GM18873 (cell line): Measurements from ENCODE around the gene GAB2.
"Not testable (repeated sequence)": the region's sequence is repeated elsewhere in the genome, so short reads cannot be mapped to it uniquely, and the experiment has no call there.

Experiments
- ATAC-seq: cut with Tn5 transposase; IDR thresholded peaks from one replicate; pipeline ENCODE4 v1.9.1; 2021; ENCODE audit warnings: mild to moderate bottlenecking, moderate library complexity, moderate number of reproducible peaks; ENCODE audit not compliant: unreplicated experiment, low FRiP score

The GAB2 gene, protein sequence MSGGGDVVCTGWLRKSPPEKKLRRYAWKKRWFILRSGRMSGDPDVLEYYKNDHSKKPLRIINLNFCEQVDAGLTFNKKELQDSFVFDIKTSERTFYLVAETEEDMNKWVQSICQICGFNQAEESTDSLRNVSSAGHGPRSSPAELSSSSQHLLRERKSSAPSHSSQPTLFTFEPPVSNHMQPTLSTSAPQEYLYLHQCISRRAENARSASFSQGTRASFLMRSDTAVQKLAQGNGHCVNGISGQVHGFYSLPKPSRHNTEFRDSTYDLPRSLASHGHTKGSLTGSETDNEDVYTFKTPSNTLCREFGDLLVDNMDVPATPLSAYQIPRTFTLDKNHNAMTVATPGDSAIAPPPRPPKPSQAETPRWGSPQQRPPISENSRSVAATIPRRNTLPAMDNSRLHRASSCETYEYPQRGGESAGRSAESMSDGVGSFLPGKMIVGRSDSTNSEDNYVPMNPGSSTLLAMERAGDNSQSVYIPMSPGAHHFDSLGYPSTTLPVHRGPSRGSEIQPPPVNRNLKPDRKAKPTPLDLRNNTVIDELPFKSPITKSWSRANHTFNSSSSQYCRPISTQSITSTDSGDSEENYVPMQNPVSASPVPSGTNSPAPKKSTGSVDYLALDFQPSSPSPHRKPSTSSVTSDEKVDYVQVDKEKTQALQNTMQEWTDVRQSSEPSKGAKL

DNA sequence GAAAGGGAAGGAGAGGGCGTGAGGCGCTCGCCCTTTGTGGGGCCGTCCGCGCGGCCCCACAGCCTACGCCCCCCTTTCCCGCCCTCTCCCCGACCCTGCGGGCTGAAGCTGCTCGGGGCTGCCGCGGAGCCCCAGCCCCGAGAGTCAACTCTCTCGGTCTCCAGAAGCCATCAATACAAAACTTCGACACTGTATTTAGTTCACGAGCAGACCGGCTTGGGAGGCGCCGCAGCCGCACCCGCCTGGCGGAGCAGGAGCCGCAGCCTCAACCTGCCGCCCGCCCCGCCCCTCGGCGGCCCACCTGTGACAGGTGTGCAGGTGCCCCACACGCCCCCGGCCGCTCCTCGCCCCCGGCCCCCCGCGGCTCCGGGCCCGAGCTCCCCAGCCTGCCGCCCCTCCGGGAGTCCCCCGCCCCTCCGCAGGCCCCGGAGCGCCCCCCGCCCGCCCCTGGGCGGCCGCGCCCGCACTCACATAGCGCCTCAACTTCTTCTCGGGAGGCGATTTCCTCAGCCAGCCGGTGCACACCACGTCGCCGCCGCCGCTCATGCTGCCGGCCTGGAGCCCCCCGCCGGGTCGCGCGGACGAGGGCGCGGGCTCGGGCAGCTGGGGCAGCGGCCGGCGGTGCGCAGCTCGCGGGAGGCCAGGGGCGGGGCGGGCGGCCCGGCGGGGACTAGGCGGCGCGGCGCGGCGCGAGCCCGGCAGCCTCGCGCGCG is at the start of gene GAB2:
TSS of gene GAB2 (minus strand) at position 646 of the 713 bp plus-strand sequence. CDS start at position 546, 100 bp downstream.
- no peak for ATAC-seq

DNA sequence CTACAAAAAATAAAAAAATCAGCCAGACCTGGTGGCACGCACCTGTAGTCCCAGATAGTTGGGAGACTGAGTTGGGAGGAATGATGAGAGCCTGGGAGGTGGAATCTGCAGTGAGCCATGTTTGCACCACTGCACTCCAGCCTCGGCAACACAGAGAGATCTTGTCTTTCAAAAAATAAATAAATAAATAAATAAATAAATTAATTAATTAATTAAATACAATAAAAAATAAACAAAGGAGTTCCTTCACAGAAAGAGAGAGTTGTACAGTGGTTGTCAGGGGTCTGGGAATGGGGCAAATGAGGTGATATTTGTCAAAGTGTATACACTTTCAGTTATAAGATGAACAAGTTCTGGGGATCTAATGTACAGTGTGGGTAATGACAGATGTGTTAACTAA is 49.8 kb upstream of the GAB2 start:
- no peak for ATAC-seq

- ATAC-seq, result peak; percentile 98
These were observed 47.7 kb upstream of the GAB2 start for GRCh38 chr11:78465169-78465942.

- not testable (repeated sequence) for ATAC-seq
These were observed 47.2 kb upstream of the GAB2 start for GRCh38 chr11:78464787-78465168.

DNA sequence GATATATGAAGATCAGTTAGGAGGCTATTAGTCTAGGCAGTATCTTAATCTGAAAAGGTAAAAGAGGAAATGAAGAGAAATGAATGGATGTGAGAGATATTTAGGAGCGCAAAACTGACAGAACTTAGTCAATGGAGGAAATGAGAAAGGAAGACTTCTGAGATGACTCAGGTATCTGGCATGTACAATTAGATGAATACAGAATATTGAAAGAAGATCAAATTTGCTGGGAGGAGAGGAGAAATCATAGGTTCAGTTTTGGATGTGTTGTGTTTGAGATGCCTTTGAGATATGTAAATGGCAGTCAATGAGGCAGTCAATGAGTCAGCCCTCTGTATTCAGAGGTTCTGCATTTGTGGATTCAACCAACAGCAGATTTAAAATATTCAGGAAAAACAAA is 42.9 kb upstream of the GAB2 start:
- ATAC-seq, result no peak

GRCh38 chr11:78459738-78460137 is 42.1 kb upstream of the GAB2 start:
- ATAC-seq, result no peak

DNA sequence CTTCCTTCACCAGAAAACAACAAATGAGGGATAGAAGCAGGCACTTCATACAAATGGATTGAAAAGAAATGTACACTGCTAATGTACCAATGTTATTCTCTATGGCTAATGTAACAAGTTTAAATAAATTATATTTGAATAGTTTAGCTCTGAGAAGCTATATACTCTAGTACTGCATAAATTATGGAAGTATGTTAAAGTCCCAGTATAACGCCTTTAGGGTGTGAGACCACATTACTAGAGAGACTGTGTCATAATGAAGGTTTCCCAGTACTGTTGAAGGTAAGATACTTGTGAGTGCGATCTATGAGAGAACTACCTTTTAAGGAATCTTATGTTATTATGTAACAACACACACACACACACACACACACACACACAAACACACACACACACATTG is 39.8 kb upstream of the GAB2 start:
- ATAC-seq, result no peak

GRCh38 chr11:78453140-78453935 is 35.7 kb upstream of the GAB2 start:
- ATAC-seq, result no peak

DNA sequence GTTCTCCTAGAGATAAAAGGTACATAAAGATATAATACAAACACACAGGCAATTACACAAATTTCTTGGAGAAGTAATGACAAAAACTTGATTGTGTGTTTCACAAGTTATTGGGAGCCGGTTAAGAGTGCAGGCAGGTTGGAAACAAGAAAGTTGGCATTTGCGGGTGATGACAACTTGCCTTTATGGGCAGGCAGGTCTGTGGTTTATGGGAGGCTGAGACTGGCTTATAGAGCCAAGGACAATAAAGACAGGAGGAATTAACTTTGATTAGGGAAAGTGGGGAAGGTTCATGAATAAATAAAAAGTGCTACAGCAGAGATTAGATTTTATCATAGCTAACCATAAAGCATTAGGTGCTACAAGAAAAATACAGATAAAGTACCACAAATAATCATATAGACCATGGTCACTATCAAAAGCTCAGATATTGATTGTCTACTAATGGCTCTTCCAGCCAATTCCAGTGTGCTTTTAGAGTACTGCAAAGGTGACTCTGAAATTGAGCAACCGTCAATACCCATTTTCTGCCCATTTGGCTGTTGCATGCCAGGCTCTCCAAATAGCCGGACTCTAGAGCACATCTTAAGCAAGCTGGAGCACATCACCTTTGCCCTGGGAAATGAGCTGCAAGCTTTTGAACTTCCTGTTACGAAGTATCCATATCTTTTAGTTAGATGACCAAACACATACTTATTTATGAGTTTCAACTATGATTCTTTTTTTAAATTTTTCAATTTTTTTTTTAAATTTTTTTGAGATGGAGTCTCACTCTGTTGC is 33.9 kb upstream of the GAB2 start:
- ATAC-seq, result no peak

- ATAC-seq, result no peak
These were observed 33.2 kb upstream of the GAB2 start for GRCh38 chr11:78450866-78451265.

DNA sequence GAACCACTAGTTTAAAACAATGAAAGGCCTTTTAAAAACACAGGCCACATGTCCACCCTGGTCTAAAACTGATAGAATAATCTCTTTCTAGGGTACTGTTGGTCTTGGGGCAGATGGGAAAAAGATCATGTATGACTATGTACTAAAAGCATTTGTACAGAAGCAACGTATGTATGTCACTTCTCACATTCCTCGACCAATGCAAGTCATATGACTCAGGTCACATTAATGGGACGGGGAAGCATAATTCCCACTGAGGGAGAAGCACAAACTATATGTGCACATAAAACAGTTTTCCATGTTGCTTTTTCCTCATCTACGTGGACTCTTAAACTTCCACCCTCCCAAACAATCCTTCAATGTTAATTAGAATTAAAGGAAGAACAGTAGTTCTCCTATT is 32.2 kb upstream of the GAB2 start:
- no peak for ATAC-seq

- ATAC-seq, result no peak
These were observed 28.6 kb upstream of the GAB2 start for GRCh38 chr11:78446210-78446609.

GRCh38 chr11:78444726-78445125 is 27.1 kb upstream of the GAB2 start:
- no peak for ATAC-seq

GRCh38 chr11:78441956-78442355 is 24.3 kb upstream of the GAB2 start:
- no peak for ATAC-seq

GRCh38 chr11:78438298-78438975 is 20.8 kb upstream of the GAB2 start:
- peak; percentile 80 for ATAC-seq

DNA sequence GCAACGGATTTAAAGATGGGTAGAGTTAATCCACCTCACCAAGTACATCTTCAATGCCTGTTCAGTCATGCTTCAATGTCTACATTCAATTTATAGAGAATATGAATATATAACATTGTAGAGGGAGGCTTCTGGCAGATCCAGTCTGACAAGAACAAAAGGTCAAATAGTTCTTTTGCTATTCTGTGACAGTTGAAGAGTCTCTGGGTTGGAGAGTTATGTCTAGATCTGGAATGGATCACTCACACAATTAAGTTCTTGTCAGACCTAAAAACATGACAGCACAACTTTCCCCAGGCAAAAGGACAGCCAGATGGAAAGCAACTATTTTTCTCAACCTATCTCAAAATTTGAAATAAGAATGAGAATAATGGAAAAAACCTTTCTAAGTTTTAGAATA is 15.3 kb upstream of the GAB2 start:
- no peak for ATAC-seq

GRCh38 chr11:78432058-78432515 is 14.5 kb upstream of the GAB2 start:
- no peak for ATAC-seq

GRCh38 chr11:78429660-78430059 is 12.0 kb upstream of the GAB2 start:
- ATAC-seq, result no peak
